Measurements from ENCODE around the gene ALKBH7. TPM values are rescaled to one million over a fixed set of nuclear protein-coding genes. Genes with fewer than 3 reads are reported as not detected.

The ALKBH7 gene
- total and polyA plus RNA-seq, 2 experiments from 2014 or later, result 75.4 to 76.1 TPM

- no peak for TF ChIP-seq ZNF462 (CRISPR knock-in tag; IDR thresholded peaks at IDR 0.05)
- TF ChIP-seq EZH2phosphoT487 (IDR thresholded peaks at IDR 0.05; ENCODE audit: unreplicated experiment), result no peak
- no peak for TF ChIP-seq NANOG (IDR thresholded peaks at IDR 0.05; ENCODE audit: borderline replicate concordance)
- TF ChIP-seq ZNF331 (CRISPR knock-in tag; IDR thresholded peaks at IDR 0.05; ENCODE audit: low read depth), result no peak
- no peak for TF ChIP-seq CTCF (conservative IDR thresholded peaks at IDR 0.05; ENCODE audit: low read depth in 2 of 2)
- no peak for TF ChIP-seq REST (IDR thresholded peaks at IDR 0.05; ENCODE audit: unreplicated experiment)
Observed at GRCh38 chr19:6381030-6381750, 8.6 kb downstream of the ALKBH7 start (continued).
